Gastrocnemius medialis (tissue), 4 donors: Measurements from ENCODE around the gene CLSTN3.

Experiments
- CTCF ChIP-seq, 5 experiments: fragments of 450-650 bp in 3 of 5; fragments of 200-600 bp in 2 of 5; sonication (generic) in 2 of 5; IDR thresholded peaks in 4 of 5; conservative IDR thresholded peaks in 1 of 5; 1 replicate in 4 of 5; 2 replicates in 1 of 5; pipeline ENCODE4 v1.5.1; 2016 to 2019; ENCODE audit warnings: antibody characterized with exemption in 5 of 5, mild to moderate bottlenecking in 3 of 5, moderate library complexity in 3 of 5
- POLR2A ChIP-seq, 2 donors: fragments of 450-650 bp; IDR thresholded peaks; one replicate each; pipeline ENCODE4 v1.6.1; 2017; ENCODE audit warnings: antibody characterized with exemption in 2 of 2, mild to moderate bottlenecking in 2 of 2, moderate library complexity in 2 of 2

DNA sequence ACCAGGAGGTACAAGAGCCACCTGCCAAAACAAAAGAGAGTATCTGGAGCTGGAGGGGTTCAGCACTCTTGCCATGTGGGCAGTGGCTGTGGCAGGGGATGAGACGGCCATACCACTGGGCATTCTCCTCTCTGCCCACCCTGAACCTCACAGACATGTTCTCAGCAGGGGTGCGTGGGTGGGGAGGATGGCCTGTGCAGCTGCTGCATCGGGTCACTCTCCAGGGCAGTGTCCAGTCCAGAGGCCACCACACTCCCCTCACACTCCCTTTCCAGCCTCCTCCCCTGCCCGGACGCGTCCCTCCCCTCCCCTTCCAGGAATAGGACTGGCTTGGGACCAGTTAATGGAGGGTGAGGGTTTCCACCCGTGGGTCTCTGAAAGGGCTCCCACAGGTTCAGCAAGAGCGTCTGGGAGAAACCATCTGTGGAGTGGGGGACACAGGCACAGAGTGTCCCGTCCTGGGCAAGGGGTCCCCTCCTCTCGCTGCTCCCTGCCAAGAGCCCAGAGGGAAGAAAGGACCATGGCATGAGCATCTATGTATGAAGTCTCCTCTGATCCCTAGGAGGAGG, 38.4 kb upstream of the CLSTN3 start:
- TF ChIP-seq POLR2A (IDR thresholded peaks at IDR 0.05): no peak
- no peak for TF ChIP-seq CTCF (IDR thresholded peaks at IDR 0.05 in 4 of 5, conservative IDR thresholded peaks at IDR 0.05 in 1 of 5)
